Osteocyte (in vitro differentiated cells): Measurements from ENCODE around the gene CCDC141. TPM values are rescaled to one million over a fixed set of nuclear protein-coding genes. Genes with fewer than 3 reads are reported as not detected.

Experiments used
- DNase-seq: peaks from one replicate; pipeline ENCODE4 v3.0.0; 2021; ENCODE audit warnings: mixed read lengths; ENCODE audit not compliant: unreplicated experiment; ENCODE audit errors: extremely low spot score
- H3K27ac Mint-ChIP-seq: one replicate; pipeline ENCODE4 v1.8.0; 2021; ENCODE audit warnings: mild to moderate bottlenecking, mixed read lengths; ENCODE audit not compliant: unreplicated experiment
- H3K27me3 Mint-ChIP-seq: one replicate; pipeline ENCODE4 v1.8.0; 2021; ENCODE audit warnings: mixed read lengths; ENCODE audit not compliant: unreplicated experiment
- H3K36me3 Mint-ChIP-seq: one replicate; pipeline ENCODE4 v1.8.0; 2021; ENCODE audit warnings: mixed read lengths; ENCODE audit not compliant: unreplicated experiment
- H3K4me1 Mint-ChIP-seq: one replicate; pipeline ENCODE4 v1.8.0; 2021; ENCODE audit warnings: mixed read lengths; ENCODE audit not compliant: unreplicated experiment
- H3K4me3 Mint-ChIP-seq: one replicate; pipeline ENCODE4 v1.8.0; 2021; ENCODE audit warnings: mild to moderate bottlenecking, moderate library complexity, mixed read lengths; ENCODE audit not compliant: unreplicated experiment
- H3K9me3 Mint-ChIP-seq: one replicate; pipeline ENCODE4 v1.8.0; 2021; ENCODE audit warnings: mixed read lengths; ENCODE audit not compliant: unreplicated experiment
- total RNA-seq: library from RNA; stranded (reverse); gene quantifications from 2 replicates; pipeline ENCODE4 v1.2.1, GENCODE V29; 2021
- TF ChIP-seq, protein P1 (sequence below): fragments of 200-600 bp; sonication (generic); IDR thresholded peaks from 2 replicates; pipeline ENCODE4 v1.5.0; 2021; ENCODE audit warnings: antibody characterized with exemption, mild to moderate bottlenecking, moderate library complexity

CCDC141 gene
- total RNA-seq, 1 donor from 2014 or later: not detected

DNA sequence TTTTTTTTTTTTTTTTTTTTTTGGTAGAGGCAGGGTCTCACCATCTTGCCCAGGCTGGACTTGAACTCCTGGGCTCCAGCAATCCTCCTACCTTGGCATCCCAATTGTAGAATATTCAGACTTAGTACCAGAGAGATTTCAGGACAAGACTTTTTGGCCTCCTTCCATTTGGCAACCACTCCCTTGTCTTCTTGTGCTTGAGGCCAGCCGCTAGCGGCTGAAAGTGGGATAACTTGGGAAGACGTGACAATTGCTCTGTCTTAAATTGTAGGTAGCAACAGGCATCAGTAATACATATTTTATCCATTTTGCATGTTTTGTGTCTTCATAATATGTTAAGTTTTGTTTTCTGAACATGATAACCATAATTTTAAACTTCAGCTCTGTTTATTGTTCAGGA lies 189.4 kb downstream of the CCDC141 start:
- DNase-seq: no peak
- no peaks in the 10 kb centered on the region for H3K9me3 Mint-ChIP-seq
- peaks cover 7% of the 10 kb centered on the region for H3K27me3 Mint-ChIP-seq
- no peaks in the 10 kb centered on the region for H3K36me3 Mint-ChIP-seq
- TF ChIP-seq, protein P1, sequence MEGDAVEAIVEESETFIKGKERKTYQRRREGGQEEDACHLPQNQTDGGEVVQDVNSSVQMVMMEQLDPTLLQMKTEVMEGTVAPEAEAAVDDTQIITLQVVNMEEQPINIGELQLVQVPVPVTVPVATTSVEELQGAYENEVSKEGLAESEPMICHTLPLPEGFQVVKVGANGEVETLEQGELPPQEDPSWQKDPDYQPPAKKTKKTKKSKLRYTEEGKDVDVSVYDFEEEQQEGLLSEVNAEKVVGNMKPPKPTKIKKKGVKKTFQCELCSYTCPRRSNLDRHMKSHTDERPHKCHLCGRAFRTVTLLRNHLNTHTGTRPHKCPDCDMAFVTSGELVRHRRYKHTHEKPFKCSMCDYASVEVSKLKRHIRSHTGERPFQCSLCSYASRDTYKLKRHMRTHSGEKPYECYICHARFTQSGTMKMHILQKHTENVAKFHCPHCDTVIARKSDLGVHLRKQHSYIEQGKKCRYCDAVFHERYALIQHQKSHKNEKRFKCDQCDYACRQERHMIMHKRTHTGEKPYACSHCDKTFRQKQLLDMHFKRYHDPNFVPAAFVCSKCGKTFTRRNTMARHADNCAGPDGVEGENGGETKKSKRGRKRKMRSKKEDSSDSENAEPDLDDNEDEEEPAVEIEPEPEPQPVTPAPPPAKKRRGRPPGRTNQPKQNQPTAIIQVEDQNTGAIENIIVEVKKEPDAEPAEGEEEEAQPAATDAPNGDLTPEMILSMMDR: no peak
- H3K27ac Mint-ChIP-seq: no peak overlapping the region
- H3K4me3 Mint-ChIP-seq: no peak overlapping the region
- no peaks in the 10 kb centered on the region for H3K4me1 Mint-ChIP-seq

DNA sequence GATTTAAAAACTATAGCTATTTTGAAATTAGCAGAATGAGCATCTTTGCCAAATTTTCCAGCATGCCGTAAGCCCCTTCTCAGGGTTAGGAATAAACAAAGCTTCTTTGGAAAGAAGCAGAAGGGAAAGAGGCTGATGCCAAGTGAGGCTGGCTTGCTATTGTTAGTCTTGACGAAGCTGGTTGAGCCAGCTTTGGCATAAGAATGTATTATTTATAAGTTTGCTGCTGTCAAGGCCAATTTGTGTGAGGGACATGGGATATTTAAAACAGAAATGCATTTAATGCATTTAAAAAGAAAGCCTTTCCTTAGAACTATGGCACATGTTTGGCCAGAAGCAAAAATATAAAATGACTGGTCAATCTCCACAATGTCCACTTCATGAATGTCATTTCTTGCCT lies 190.2 kb downstream of the CCDC141 start:
- no peak for DNase-seq
- Mint-ChIP-seq H3K4me3 (no peak overlapping the region), H3K4me1 (no peaks in the 10 kb centered on the region), H3K27me3 (peaks cover 7% of the 10 kb centered on the region), H3K27ac (no peak overlapping the region), H3K9me3 (no peaks in the 10 kb centered on the region), H3K36me3 (no peaks in the 10 kb centered on the region)
- TF ChIP-seq, protein P1: no peak

DNA sequence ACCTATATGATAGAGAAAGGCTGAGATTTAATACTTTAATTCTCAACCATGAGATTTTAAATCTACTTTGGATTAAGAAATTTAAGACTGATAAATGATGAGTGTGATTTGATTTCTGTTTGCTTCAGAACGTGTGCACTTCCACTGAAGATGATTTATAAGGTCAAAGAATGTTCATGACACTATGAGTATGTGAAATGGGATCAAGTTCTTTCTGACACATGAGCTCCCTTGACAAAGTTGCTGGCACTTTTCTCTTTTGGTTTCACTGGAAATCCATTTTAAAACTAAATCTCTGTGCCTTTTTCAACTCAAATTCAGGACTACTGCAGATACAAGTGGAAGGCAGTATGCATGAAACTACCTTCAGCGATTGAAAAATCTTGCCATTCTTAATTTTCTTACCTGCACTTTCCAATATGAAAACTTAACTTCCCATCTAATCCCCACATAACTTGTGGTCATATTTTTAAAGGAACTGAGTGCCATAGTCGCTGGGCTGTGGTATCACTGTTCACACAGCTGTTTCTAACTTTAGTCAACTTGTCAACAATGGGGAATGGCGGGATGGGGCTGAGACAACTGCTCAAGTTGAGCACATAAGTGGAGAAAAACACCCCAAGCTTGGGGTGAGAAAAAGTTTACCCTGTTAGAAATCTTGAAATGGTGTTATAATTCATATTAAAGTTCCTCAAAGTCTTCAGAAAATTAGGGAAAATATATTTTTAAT lies 190.9 kb downstream of the CCDC141 start:
- H3K4me3 Mint-ChIP-seq: no peak overlapping the region
- TF ChIP-seq, protein P1: no peak
- peaks cover 7% of the 10 kb centered on the region for H3K27me3 Mint-ChIP-seq
- no peak for DNase-seq
- no peaks in the 10 kb centered on the region for H3K9me3 Mint-ChIP-seq
- H3K4me1 Mint-ChIP-seq: no peaks in the 10 kb centered on the region
- H3K27ac Mint-ChIP-seq: no peak overlapping the region
- H3K36me3 Mint-ChIP-seq: no peaks in the 10 kb centered on the region

DNA sequence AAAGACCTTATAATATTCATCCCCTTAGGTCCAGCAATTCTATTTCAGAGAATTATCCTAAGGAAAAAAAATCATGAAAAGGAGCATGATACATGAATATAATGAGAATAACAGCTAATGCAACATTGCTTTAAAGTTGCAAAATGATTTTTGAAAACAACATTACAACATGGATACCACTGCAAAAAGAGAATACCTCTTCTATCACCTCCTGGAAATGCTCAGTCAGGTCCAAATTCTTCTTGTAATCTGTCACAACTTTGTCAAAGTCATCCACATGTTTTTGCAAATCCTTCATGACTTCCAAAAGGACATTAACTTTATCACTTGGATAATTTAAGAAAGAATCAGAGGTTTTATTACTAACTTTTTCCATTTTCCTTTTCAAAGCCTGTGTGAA lies 194.8 kb downstream of the CCDC141 start:
- no peaks in the 10 kb centered on the region for H3K9me3 Mint-ChIP-seq
- H3K4me3 Mint-ChIP-seq: no peak overlapping the region
- no peak overlapping the region for H3K27ac Mint-ChIP-seq
- peaks cover 7% of the 10 kb centered on the region for H3K27me3 Mint-ChIP-seq
- TF ChIP-seq, protein P1: no peak
- no peaks in the 10 kb centered on the region for H3K36me3 Mint-ChIP-seq
- DNase-seq: no peak
- H3K4me1 Mint-ChIP-seq: no peaks in the 10 kb centered on the region

DNA sequence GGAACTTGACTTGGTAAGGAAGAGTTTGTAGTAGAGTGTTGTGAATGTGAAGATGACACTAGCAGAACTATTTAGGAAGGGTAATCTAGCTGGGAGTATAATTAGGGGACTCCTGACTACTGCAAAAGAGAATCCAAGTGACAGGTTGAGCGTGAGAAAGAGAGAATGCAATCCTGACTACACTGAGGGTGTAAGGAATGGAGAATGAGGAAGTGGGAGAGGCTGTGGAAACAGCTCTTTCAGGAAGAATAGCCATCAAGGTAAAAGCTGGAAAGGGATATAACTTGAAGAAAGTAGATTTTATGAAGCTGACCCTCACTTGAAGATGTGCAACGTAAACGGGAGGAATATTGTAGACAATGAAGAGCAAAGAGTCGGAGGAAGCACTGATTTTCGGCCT lies 201.6 kb downstream of the CCDC141 start:
- Mint-ChIP-seq H3K36me3 (no peaks in the 10 kb centered on the region), H3K9me3 (no peaks in the 10 kb centered on the region), H3K4me3 (no peak overlapping the region), H3K27me3 (no peaks in the 10 kb centered on the region), H3K27ac (no peak overlapping the region), H3K4me1 (no peaks in the 10 kb centered on the region)
- DNase-seq: no peak
- TF ChIP-seq, protein P1: no peak
